Measurements from ENCODE around the gene GPC5. TPM values are rescaled to one million over a fixed set of nuclear protein-coding genes. Genes with fewer than 3 reads are reported as not detected.

Gene GPC5
- total and polyA plus RNA-seq, 2 of the 8 experiments (the other 6 are each of a cell fraction or from before 2014, with no cell fraction given), result 0.20 to 0.39 TPM

DNA sequence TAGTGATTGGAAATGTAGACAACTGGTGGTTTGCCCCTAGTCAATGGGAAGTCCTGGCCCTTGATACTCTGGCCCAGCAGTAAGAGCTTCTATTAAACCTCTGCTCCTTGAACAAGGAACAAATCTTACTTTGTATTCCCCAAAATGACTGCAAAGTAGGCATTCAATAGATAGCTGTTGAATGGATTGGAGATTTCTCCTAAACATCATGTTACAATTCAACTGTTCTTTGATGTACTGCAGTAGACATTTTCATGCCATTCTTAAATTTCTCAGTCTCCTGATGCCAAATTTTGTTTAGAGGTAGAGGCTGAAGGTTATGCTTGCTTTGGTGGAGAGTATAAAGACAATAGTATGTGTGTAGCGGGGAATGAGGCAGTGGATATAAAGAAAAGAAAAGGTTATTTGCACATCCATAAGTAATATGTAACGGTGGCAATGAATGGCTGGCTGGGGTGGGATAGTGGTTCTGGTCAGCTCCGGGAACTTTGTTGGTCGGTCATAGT, 38.1 kb upstream of the GPC5 start:
- Histone ChIP-seq H3K4me2 (ENCODE audit: insufficient read depth in 1 of 2, low read depth in 2 of 2, low read length in 2 of 2) (no peak overlapping the region), H3K79me2 (ENCODE audit: control insufficient read depth in 1 of 2, insufficient read depth in 2 of 2, low read length in 2 of 2) (no peaks in the 10 kb centered on the region), H2AK5ac (ENCODE audit: low read depth, low read length) (no peak overlapping the region), H2BK12ac (ENCODE audit: low read depth, low read length) (no peak overlapping the region), H4K8ac (ENCODE audit: extremely low read depth, insufficient read depth, low read length) (no peak overlapping the region), H3K9ac (replicated peaks in 1 of 4; ENCODE audit: extremely low read depth in 1 of 4, low read depth in 3 of 4, low read length in 3 of 4) (no peak overlapping the region), H3K18ac (ENCODE audit: extremely low read depth, low read length) (no peak overlapping the region), H3K79me1 (ENCODE audit: low read depth, low read length) (no peaks in the 10 kb centered on the region), H2BK15ac (ENCODE audit: low read length) (no peak overlapping the region), H3K4me1 (replicated peaks in 1 of 4; ENCODE audit: control insufficient read depth in 3 of 4, insufficient read depth in 4 of 4, low read length in 3 of 4) (no peaks in the 10 kb centered on the region; a peak in 1 of 7 replicates), H3K23ac (ENCODE audit: insufficient read length) (no peak overlapping the region), H3K4ac (replicated peaks; ENCODE audit: insufficient read length, low read depth, low read length) (no peak overlapping the region), H3K36me3 (ENCODE audit: control insufficient read depth in 2 of 4, insufficient read depth in 4 of 4, low read length in 3 of 4) (peaks cover 0 to 29% (median 5%) of the 10 kb centered on the region in 4 experiments; a peak in 7 of 8 replicates), H3K27ac (ENCODE audit: low read depth, low read length) (no peak overlapping the region), H4K20me1 (replicated peaks in 1 of 2; ENCODE audit: control insufficient read depth in 1 of 2, insufficient read depth in 2 of 2, low read length in 2 of 2) (peaks cover 7% of the 10 kb centered on the region in 2 experiments), H2BK5ac (ENCODE audit: low read depth, low read length) (no peak overlapping the region), H2BK120ac (replicated peaks; ENCODE audit: low read depth, low read length) (no peak overlapping the region), H3K4me3 (ENCODE audit: extremely low read depth in 1 of 4, insufficient read depth in 2 of 4, low read depth in 3 of 4, low read length in 4 of 4) (no peak overlapping the region), H4K5ac (ENCODE audit: insufficient read length, low read depth, low read length) (no peak overlapping the region), H3K27me3 (replicated peaks in 1 of 4; ENCODE audit: control insufficient read depth in 3 of 4, extremely low read depth in 1 of 4, insufficient read depth in 3 of 4, low read length in 3 of 4) (no peaks in the 10 kb centered on the region), H3K56ac (replicated peaks; ENCODE audit: insufficient read length, low read depth, low read length) (no peak overlapping the region), H3K9me3 (ENCODE audit: insufficient read depth in 2 of 2, low read depth in 1 of 2, low read length in 1 of 2) (no peaks in the 10 kb centered on the region), H2BK20ac (ENCODE audit: low read length) (no peak overlapping the region), H3K23me2 (ENCODE audit: low read depth, low read length) (no peaks in the 10 kb centered on the region), H2AFZ (ENCODE audit: low read length) (no peak overlapping the region), H4K91ac (replicated peaks; ENCODE audit: insufficient read length, low read length) (no peak overlapping the region), H3K14ac (ENCODE audit: insufficient read length) (no peak overlapping the region)
- DNase-seq (ENCODE audit: low read depth in 1 of 2, low spot score in 2 of 2), result no peak
- no peak for FAIRE-seq
- WGBS, 2 experiments (ENCODE audit: extremely low coverage in 1 of 2, insufficient coverage in 1 of 2, insufficient read length in 1 of 2, insufficient replicate concordance in 2 of 2, low coverage in 1 of 2, low lambda C conversion rate in 2 of 2, missing lambda C conversion rate in 1 of 2), result 93% methylated on average over 4 of the region's 4 CpGs; no CpG with 5 or more reads in 1 of the 2 experiments
- CTCF ChIA-PET (ENCODE audit: partially characterized antibody), result interaction anchor here (0.8 to 1.7 kb wide), 2 partner anchors 46 to 370 kb away, joined by 3 read pairs; no protein-coding TSS in a partner anchor
- POLR2A ChIA-PET (ENCODE audit: partially characterized antibody), result interaction anchor here (0.7 to 6.3 kb wide), 12 partner anchors 8 to 824 kb away, joined by 3 to 59 read pairs (median 4); partner anchors contain the start of gene MIR17HG
- TF ChIP-seq SIX5 (IDR thresholded peaks at IDR 0.05; ENCODE audit: low read depth, low read length), result no peak
- TF ChIP-seq CHD1 (IDR thresholded peaks at IDR 0.05; ENCODE audit: low read depth, low read length), result no peak
- TF ChIP-seq KDM1A (IDR thresholded peaks at IDR 0.05; ENCODE audit: borderline replicate concordance, low read length), result no peak
- TF ChIP-seq CREB1 (IDR thresholded peaks at IDR 0.05), result no peak
- no peak for TF ChIP-seq TAF1 (IDR thresholded peaks at IDR 0.05; ENCODE audit: low read depth, low read length)
- no peak for TF ChIP-seq SIRT6 (IDR thresholded peaks at IDR 0.05; ENCODE audit: low read length)
- TF ChIP-seq RAD21 (IDR thresholded peaks at IDR 0.05 in 1 of 2, conservative IDR thresholded peaks at IDR 0.05 in 1 of 2; ENCODE audit: low read depth in 2 of 2, low read length in 2 of 2), result no peak
- no peak for TF ChIP-seq KDM4A (IDR thresholded peaks at IDR 0.05; ENCODE audit: low read depth, low read length, severe bottlenecking)
- no peak for TF ChIP-seq POLR2A (IDR thresholded peaks at IDR 0.05; ENCODE audit: control extremely low read depth in 1 of 2, low read depth in 2 of 2, low read length in 2 of 2)
- no peak for TF ChIP-seq USF2 (IDR thresholded peaks at IDR 0.05; ENCODE audit: low read length)
- TF ChIP-seq BRCA1 (IDR thresholded peaks at IDR 0.05; ENCODE audit: low read depth, low read length), result no peak
- TF ChIP-seq SAP30 (IDR thresholded peaks at IDR 0.05; ENCODE audit: insufficient read depth, insufficient replicate concordance, low read length), result no peak

Data from H1 (cell line).